Activated CD8-positive, alpha-beta memory T cell treated with anti-CD3 and anti-CD28 coated beads, Interleukin-2, amount 50 U/mL, for 24 hours (primary cell): ENCODE results near the gene DDIT4.
"Not testable (repeated sequence)": the region's sequence is repeated elsewhere in the genome, so short reads cannot be mapped to it uniquely, and the experiment has no call there.

ENCODE experiments used
- DNase-seq: peaks from one replicate; pipeline ENCODE4 v3.0.0-alpha.2; 2020; ENCODE audit errors: extremely low read depth

The DDIT4 gene

DNA sequence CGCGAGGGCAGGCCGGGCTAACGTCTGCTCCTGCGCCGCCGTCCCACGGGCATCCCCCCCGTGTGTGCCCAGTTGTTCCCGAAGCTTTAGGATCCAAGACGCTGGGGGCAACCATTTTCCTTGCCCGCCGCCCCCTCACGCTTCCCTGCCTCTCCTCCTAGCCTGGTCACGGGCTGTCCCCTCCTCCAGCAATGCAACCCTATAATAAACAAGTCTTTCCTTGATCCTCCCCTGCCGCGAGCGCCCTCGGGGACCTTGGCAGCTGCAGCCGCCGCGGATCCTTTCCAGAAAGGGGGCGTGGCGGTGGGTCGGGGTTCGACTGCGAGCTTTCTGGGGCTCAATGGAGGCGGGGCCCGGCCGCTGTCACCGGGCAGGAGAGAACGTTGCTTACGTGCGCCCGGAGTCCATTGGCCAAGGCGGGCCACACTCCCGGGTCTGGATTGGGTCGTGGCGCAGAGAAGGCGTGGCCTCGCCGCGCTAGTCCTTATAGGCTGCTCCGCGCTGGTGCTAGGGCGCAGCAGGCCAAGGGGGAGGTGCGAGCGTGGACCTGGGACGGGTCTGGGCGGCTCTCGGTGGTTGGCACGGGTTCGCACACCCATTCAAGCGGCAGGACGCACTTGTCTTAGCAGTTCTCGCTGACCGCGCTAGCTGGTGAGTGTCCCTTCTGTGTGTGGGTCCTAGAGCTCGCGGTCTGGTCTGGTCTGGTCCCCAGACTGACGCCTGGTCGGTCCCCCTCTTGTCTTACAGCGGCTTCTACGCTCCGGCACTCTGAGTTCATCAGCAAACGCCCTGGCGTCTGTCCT, at the start of gene DDIT4:
TSS of gene DDIT4 (plus strand) at position 515 of the 803 bp plus-strand sequence. CDS start 293 bp downstream, outside the sequence.
- peak; percentile 95 for DNase-seq

- DNase-seq: not testable (repeated sequence)
These were observed 49.5 kb upstream of the DDIT4 start for GRCh38 chr10:72224191-72224590.

- DNase-seq: no peak
These were observed 47.2 kb upstream of the DDIT4 start for GRCh38 chr10:72226418-72227027.

GRCh38 chr10:72227826-72228225, 45.9 kb upstream of the DDIT4 start:
- no peak for DNase-seq

- no peak for DNase-seq
These were observed 45.4 kb upstream of the DDIT4 start for GRCh38 chr10:72228318-72228751.

GRCh38 chr10:72229261-72230251, 44.2 kb upstream of the DDIT4 start:
- DNase-seq: no peak

GRCh38 chr10:72233621-72234020, 40.1 kb upstream of the DDIT4 start:
- DNase-seq: no peak

DNA sequence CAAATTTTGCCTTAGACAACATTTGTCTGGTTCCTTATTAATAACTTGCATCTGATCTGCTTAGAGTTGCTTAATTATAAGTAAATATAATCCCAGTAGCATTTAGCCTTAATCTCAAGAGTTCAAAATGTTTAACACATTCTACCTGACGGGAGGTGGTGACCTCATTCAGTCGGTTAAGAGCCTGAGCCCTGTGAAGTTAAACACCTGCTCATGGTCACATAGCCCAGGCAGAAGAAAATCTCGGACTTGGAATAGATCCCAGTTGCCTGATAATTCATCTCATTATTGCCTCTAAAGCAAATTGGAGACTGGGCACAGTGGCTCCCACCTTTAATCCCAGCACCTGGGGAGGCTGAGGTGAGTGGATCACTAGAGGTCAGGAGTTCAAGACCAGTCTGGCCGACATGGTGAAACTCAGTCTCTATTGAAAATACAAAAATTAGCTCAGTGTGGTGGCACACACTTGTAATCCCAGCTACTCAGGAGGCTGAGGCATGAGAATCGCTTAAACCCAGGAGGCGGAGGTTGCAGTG, 39.1 kb upstream of the DDIT4 start:
- no peak for DNase-seq

- DNase-seq: no peak
These were observed 38.0 kb upstream of the DDIT4 start for GRCh38 chr10:72235544-72236279.

GRCh38 chr10:72238392-72239175, 35.1 kb upstream of the DDIT4 start:
- DNase-seq: no peak

DNA sequence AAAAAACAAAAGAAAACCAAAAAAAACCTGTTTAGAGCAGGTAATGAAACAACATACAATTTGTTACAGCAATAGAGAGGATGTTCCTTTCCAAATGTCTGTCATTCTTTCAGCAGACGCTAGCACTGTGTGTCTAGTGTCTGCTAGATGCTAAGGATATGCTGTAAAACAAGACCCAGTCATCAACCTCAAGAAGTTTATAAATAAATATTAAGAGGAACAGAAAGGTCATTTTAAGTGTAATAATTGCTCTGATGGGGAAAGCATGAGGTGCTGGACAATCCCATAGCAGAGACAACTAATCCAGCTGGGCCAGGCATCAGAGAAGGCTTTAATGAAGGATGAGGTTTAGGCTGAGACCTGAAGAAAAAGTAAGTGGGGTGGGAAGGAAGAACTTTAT, 34.3 kb upstream of the DDIT4 start:
- DNase-seq: no peak

DNA sequence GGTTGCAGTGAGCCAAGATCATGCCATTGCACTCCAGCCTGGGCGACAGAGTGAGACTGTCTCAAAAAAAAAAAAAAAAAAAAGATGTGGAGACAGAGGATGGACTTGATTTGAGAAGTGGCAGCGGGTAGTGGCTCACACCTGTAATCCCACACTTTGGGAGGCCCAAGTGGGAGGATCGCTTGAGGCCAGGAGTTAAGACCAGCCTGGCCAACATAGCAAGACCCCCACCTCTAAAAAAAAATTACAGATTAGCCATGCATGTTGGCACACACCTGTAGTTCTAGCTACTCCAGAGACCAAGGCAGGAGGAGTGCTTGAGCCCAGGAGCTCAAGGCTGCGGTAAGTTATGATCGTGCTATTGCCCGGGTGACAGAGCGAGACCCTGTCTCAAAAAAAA, 33.4 kb upstream of the DDIT4 start:
- no peak for DNase-seq

DNA sequence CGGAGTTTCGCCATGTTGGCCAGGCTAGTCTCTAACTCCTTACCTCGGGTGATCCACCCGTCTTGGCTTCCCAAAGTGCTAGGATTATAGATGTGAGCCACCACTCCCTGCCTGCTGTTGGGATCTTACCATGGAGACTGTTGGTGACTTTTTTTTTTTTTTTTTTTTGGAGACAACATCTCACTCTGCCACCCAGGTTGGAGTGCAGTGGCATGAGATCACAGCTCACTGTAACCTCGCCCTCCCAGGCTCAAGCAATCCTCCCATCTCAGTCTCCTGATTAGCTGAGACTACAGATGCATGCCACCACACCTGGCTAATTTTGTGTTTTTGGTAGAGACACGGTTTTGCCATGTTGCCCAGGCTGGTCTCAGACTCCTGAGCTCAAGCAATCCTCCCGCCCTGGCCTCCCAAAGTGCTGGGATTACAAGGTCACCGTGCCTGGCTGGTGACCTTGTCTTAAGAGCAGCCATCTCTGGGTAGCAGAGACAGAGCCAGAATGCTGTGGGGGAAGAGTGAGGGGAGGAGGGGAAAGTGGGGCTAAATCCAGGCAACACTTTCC, 32.0 kb upstream of the DDIT4 start:
- DNase-seq: no peak

DNA sequence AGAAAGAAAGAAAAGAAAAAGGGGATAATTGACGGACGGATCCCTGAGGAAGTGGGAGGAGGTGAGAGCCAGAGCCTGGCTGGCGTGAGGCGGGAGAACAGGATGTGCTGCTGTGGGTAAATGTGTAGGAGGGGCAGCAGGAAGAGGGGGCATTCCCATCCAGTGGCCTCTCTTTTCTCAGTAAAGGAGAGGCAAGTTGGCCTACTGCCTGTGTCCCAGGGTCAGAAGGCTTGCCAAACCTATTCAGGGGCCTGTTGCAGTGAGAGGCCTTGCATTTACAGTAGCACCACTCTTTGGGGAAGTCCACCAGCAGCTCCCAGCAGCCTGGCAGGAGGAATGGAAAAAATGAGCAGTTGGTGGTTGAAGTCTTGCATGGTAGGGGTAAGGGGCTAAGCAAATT, 31.0 kb upstream of the DDIT4 start:
- no peak for DNase-seq

DNA sequence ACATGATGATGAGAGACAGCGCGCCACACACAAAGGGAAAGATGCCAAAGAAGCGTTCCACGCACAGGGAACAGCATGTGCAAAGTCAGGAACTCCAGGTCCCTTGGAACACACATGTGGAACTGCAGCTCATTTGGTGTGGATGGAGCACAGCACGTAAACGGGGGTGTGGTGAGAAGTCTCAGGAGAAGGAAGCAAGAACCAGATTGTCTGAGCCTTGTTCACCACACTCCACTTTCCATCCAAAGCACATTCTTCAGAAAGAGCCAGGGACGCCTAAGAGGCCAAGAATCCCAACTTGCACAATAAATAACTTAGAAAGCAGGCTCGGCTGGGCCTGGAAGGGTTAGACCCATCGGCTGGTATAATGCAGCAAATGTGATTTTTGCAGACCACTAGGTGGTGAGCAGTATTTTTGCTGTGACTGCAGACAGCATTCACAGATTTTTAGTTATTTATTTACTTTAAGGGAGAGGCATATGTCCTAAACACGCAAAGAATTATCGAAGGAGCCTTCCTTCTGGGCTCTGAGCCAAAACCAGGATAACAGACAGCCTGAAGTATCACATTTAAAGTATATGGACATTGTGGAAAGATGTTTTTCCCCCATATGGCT, 29.8 kb upstream of the DDIT4 start:
- no peak for DNase-seq

DNA sequence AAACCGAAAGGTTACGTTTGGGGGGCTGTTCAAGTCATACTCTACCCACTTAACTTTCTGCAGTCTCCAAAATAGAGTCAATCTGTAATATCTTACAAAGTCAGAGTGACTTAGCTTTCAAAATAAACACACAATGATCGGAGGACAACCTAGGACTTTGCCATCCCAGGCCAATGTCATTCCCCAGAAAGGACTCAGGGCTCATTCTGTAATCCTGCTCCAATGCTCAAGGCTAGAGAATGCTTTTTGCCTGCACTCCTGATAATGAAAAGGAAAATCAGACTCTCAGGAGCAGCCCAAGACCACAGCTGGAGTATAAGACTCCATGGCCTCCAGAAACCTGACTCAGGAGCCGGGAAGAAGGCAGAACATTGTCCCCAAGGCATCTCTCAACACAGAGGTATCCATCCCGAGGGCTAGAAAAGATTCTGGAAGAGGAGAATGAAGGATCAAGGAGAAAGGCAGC, 29.1 kb upstream of the DDIT4 start:
- no peak for DNase-seq

- no peak for DNase-seq
These were observed 27.7 kb upstream of the DDIT4 start for GRCh38 chr10:72245949-72246525.

DNA sequence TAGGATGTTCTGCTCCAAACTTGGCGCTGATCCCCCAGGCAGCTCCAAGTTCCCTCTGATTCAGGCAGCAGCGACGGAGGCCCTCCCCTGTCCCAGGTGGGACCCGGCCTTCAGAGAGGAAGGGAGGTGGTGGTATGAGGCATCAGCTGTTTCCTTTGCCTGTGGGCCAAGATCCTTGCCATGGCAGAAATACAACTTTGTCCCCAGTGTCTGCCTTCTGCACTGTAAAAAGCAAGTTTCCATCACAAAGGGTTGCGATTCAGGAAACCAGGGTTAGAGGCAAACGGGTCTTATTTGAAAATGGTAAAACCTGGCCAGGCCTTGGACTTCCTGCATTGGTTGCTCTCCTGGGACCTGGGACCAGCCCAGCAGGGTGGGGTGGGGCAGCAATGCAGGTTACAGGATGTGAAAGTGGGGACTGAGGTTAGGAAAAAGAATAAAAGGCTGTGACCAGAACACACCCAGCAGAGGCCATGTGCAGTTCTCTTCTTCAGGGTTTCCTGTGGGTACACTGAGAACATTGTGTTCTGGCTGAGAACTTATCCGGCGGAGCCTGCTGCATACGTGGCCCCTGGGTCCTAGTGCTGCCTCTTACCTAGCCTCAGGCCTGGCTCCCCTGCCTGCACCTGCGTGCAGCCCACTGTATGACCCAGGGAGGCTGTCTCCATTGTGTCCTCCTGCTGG, 25.1 kb upstream of the DDIT4 start:
- DNase-seq: no peak
